Ectodermal cell (in vitro differentiated cells): ENCODE measurements around the gene SMYD3.

Source experiments
- H3K27ac ChIP-seq: 2 replicates; pipeline ENCODE4 v1.7.0; 2013; ENCODE audit warnings: mild to moderate bottlenecking, low read depth, low read length; ENCODE audit not compliant: insufficient read depth, poor library complexity, severe bottlenecking
- H3K27me3 ChIP-seq: 2 replicates; pipeline ENCODE4 v1.7.0; 2013; ENCODE audit warnings: mild to moderate bottlenecking, low read length; ENCODE audit not compliant: insufficient read depth, control insufficient read depth, poor library complexity, severe bottlenecking
- H3K36me3 ChIP-seq: one replicate; pipeline ENCODE4 v1.7.0; 2013; ENCODE audit warnings: low read length; ENCODE audit not compliant: control insufficient read depth, insufficient read depth
- H3K4me1 ChIP-seq: one replicate; pipeline ENCODE4 v1.7.0; 2013; ENCODE audit warnings: low read length; ENCODE audit not compliant: control insufficient read depth, insufficient read depth
- H3K4me3 ChIP-seq: 2 replicates; pipeline ENCODE4 v1.7.0; 2013; ENCODE audit warnings: low read depth, low read length, control low read depth; ENCODE audit not compliant: insufficient read depth
- H3K9me3 ChIP-seq: 2 replicates; pipeline ENCODE4 v1.7.0; 2013; ENCODE audit warnings: mild to moderate bottlenecking, low read length, moderate library complexity; ENCODE audit not compliant: control insufficient read depth
- WGBS, 2 experiments: methylation state at CpG; one replicate each; pipeline ENCODE4 v1.1.7; 2013; ENCODE audit warnings: missing lambda C conversion rate in 2 of 2; 5-methylcytosine and 5-hydroxymethylcytosine counted together

The SMYD3 gene

GRCh38 chr1:246213036-246213435 lies 294.0 kb downstream of the SMYD3 start:
- no peaks in the 10 kb centered on the region for H3K27me3 ChIP-seq
- no peak overlapping the region for H3K4me3 ChIP-seq
- H3K27ac ChIP-seq: no peak overlapping the region
- H3K36me3 ChIP-seq: no peaks in the 10 kb centered on the region
- H3K9me3 ChIP-seq: no peaks in the 10 kb centered on the region
- no peaks in the 10 kb centered on the region for H3K4me1 ChIP-seq
- WGBS, 2 experiments: 95 to 96% methylated on average over 3 of the region's 3 CpGs

GRCh38 chr1:246212013-246212412 lies 295.1 kb downstream of the SMYD3 start:
- Histone ChIP-seq H3K27me3 (no peaks in the 10 kb centered on the region), H3K9me3 (no peaks in the 10 kb centered on the region), H3K36me3 (no peaks in the 10 kb centered on the region), H3K4me3 (no peak overlapping the region), H3K4me1 (no peaks in the 10 kb centered on the region), H3K27ac (no peak overlapping the region)
- 96 to 100% methylated on average over 1 to 2 of the region's 2 CpGs for WGBS, 2 experiments

GRCh38 chr1:246210756-246211155 lies 296.3 kb downstream of the SMYD3 start:
- Histone ChIP-seq H3K4me3 (no peak overlapping the region), H3K27ac (no peak overlapping the region), H3K36me3 (no peaks in the 10 kb centered on the region), H3K27me3 (no peaks in the 10 kb centered on the region), H3K4me1 (no peaks in the 10 kb centered on the region), H3K9me3 (no peaks in the 10 kb centered on the region)
- 65 to 71% methylated on average over 10 of the region's 10 CpGs for WGBS, 2 experiments

GRCh38 chr1:246208105-246208504 lies 299.0 kb downstream of the SMYD3 start:
- no peak overlapping the region for H3K27ac ChIP-seq
- H3K4me3 ChIP-seq: no peak overlapping the region
- no peaks in the 10 kb centered on the region for H3K9me3 ChIP-seq
- no peaks in the 10 kb centered on the region for H3K4me1 ChIP-seq
- H3K36me3 ChIP-seq: no peaks in the 10 kb centered on the region
- no peaks in the 10 kb centered on the region for H3K27me3 ChIP-seq
- 90 to 92% methylated on average over 2 of the region's 2 CpGs for WGBS, 2 experiments

GRCh38 chr1:246203180-246203579 lies 303.9 kb downstream of the SMYD3 start:
- Histone ChIP-seq H3K27ac (no peak overlapping the region), H3K9me3 (no peaks in the 10 kb centered on the region), H3K4me3 (no peak overlapping the region), H3K4me1 (no peaks in the 10 kb centered on the region), H3K36me3 (no peaks in the 10 kb centered on the region), H3K27me3 (no peaks in the 10 kb centered on the region)
- WGBS, 2 experiments: 95 to 98% methylated on average over 6 of the region's 6 CpGs

- Histone ChIP-seq H3K27me3 (no peaks in the 10 kb centered on the region), H3K36me3 (no peaks in the 10 kb centered on the region), H3K4me3 (no peak overlapping the region), H3K4me1 (no peaks in the 10 kb centered on the region), H3K9me3 (no peaks in the 10 kb centered on the region), H3K27ac (no peak overlapping the region)
- 92% methylated on average over 3 to 4 of the region's 4 CpGs for WGBS, 2 experiments
Observed at GRCh38 chr1:246200738-246201137, 306.3 kb downstream of the SMYD3 start.

GRCh38 chr1:246200225-246200624 lies 306.9 kb downstream of the SMYD3 start:
- H3K36me3 ChIP-seq: no peaks in the 10 kb centered on the region
- WGBS, 2 experiments: 95% methylated on average over 15 of the region's 15 CpGs
- H3K9me3 ChIP-seq: no peaks in the 10 kb centered on the region
- H3K27me3 ChIP-seq: no peaks in the 10 kb centered on the region
- H3K4me3 ChIP-seq: no peak overlapping the region
- no peak overlapping the region for H3K27ac ChIP-seq
- no peaks in the 10 kb centered on the region for H3K4me1 ChIP-seq

GRCh38 chr1:246199086-246199645 lies 307.9 kb downstream of the SMYD3 start:
- H3K27ac ChIP-seq: no peak overlapping the region
- no peaks in the 10 kb centered on the region for H3K36me3 ChIP-seq
- no peaks in the 10 kb centered on the region for H3K4me1 ChIP-seq
- WGBS, 2 experiments: 90 to 93% methylated on average over 4 of the region's 4 CpGs
- no peaks in the 10 kb centered on the region for H3K27me3 ChIP-seq
- H3K4me3 ChIP-seq: no peak overlapping the region
- no peaks in the 10 kb centered on the region for H3K9me3 ChIP-seq

- Histone ChIP-seq H3K4me1 (no peaks in the 10 kb centered on the region), H3K9me3 (no peaks in the 10 kb centered on the region), H3K27ac (no peak overlapping the region), H3K4me3 (no peak overlapping the region), H3K36me3 (no peaks in the 10 kb centered on the region), H3K27me3 (no peaks in the 10 kb centered on the region)
- WGBS, 2 experiments: 92% methylated on average over 2 of the region's 2 CpGs; no CpG with 5 or more reads in 1 of the 2 experiments
Observed at GRCh38 chr1:246198115-246198816, 308.8 kb downstream of the SMYD3 start.

GRCh38 chr1:246197076-246197475 lies 310.0 kb downstream of the SMYD3 start:
- Histone ChIP-seq H3K36me3 (no peaks in the 10 kb centered on the region), H3K27me3 (no peaks in the 10 kb centered on the region), H3K4me1 (no peaks in the 10 kb centered on the region), H3K9me3 (no peaks in the 10 kb centered on the region), H3K4me3 (no peak overlapping the region), H3K27ac (no peak overlapping the region)
- 87 to 92% methylated on average over 8 of the region's 9 CpGs for WGBS, 2 experiments
